AG04450 (cell line): ENCODE data around the gene LRP5. TPM values are rescaled to one million over a fixed set of nuclear protein-coding genes. Genes with fewer than 3 reads are reported as not detected.

Source experiments
- CTCF ChIA-PET: fragments of 300-600, 350-600 bp; formaldehyde crosslinking; extraction: SDS; loops from one replicate; lab custom pipeline; 2022; ENCODE audit warnings: antibody characterized with exemption, inconsistent platforms; lab: Charles Lee
- POLR2A ChIA-PET: fragments of 350-600 bp; formaldehyde crosslinking; extraction: SDS; loops from one replicate; lab custom pipeline; 2021; ENCODE audit warnings: antibody characterized with exemption, inconsistent platforms; lab: Yijun Ruan, JAX
- DNase-seq: peaks from one replicate; pipeline ENCODE4 v3.0.0-alpha.2; 2011; ENCODE audit warnings: low read depth, low spot score
- H3K27ac ChIP-seq: one replicate; pipeline ENCODE4 v1.5.1; 2012; ENCODE audit warnings: low read depth, low read length, control low read depth
- H3K27me3 ChIP-seq: one replicate; pipeline ENCODE4 v1.6.0; 2012; ENCODE audit warnings: low read length; ENCODE audit not compliant: control insufficient read depth, insufficient read depth
- H3K4me3 ChIP-seq: 2 replicates; pipeline ENCODE4 v1.5.1; 2011; ENCODE audit warnings: mild to moderate bottlenecking, low read depth, low read length, control low read depth
- H3K9me3 ChIP-seq: 2 replicates; pipeline ENCODE4 v1.5.1; 2012; ENCODE audit warnings: low read length; ENCODE audit not compliant: control insufficient read depth, insufficient read depth
- CTCF ChIP-seq: IDR thresholded peaks from 2 replicates; pipeline ENCODE4 v1.5.1; 2011; ENCODE audit warnings: low read depth, low read length, control low read depth, inconsistent platforms
- polyA plus RNA-seq: library from polyadenylated mRNA; depleted of rRNA; stranded (reverse); fragments of >200 nt; gene quantifications from 2 replicates; pipeline ENCODE4 v1.2.3, GENCODE V29; 2011

Gene LRP5
- polyA plus RNA-seq, 1 experiment: 4.9 TPM

- Histone ChIP-seq H3K4me3 (no peak overlapping the region), H3K9me3 (no peaks in the 10 kb centered on the region; the same call in 1 of the 2 replicates), H3K27ac (no peak overlapping the region), H3K27me3 (no peaks in the 10 kb centered on the region)
- DNase-seq: no peak
- ChIA-PET CTCF (no interaction called here), POLR2A (no interaction called here)
- no peak for TF ChIP-seq CTCF
These were observed 99.2 kb downstream of the LRP5 start for GRCh38 chr11:68411501-68411991.

- H3K27ac ChIP-seq: no peak overlapping the region
- DNase-seq: no peak
- CTCF ChIA-PET: no interaction called here
- POLR2A ChIA-PET: no interaction called here
- no peak overlapping the region for H3K4me3 ChIP-seq
- no peaks in the 10 kb centered on the region for H3K27me3 ChIP-seq
- TF ChIP-seq CTCF: no peak
- no peaks in the 10 kb centered on the region; the same call in 1 of the 2 replicates for H3K9me3 ChIP-seq
These were observed 100.4 kb downstream of the LRP5 start for GRCh38 chr11:68412593-68413475.

GRCh38 chr11:68413591-68413999 is 101.2 kb downstream of the LRP5 start:
- CTCF ChIA-PET: no interaction called here
- Histone ChIP-seq H3K27me3 (no peaks in the 10 kb centered on the region), H3K27ac (no peak overlapping the region), H3K4me3 (no peak overlapping the region), H3K9me3 (no peaks in the 10 kb centered on the region; the same call in 1 of the 2 replicates)
- POLR2A ChIA-PET: no interaction called here
- no peak for DNase-seq
- TF ChIP-seq CTCF: no peak

- CTCF ChIA-PET: no interaction called here
- POLR2A ChIA-PET: no interaction called here
- Histone ChIP-seq H3K4me3 (no peak overlapping the region), H3K9me3 (no peaks in the 10 kb centered on the region; the same call in 1 of the 2 replicates), H3K27me3 (no peaks in the 10 kb centered on the region), H3K27ac (no peak overlapping the region)
- no peak for DNase-seq
- TF ChIP-seq CTCF: no peak
These were observed 102.3 kb downstream of the LRP5 start for GRCh38 chr11:68414496-68415221.
